Measurements from ENCODE around the gene GH2.
"Not testable (repeated sequence)": the region's sequence is repeated elsewhere in the genome, so short reads cannot be mapped to it uniquely, and the experiment has no call there.

GH2 gene

GRCh38 chr17:63873577-63873976 is 8.2 kb downstream of the GH2 start, which contains the start of gene CSH2:
Gene CSH2 (minus strand): TSS chr17:63873677. CDS start chr17:63873614, 63 bp downstream.
- DNase-seq = not testable (repeated sequence)

DNA sequence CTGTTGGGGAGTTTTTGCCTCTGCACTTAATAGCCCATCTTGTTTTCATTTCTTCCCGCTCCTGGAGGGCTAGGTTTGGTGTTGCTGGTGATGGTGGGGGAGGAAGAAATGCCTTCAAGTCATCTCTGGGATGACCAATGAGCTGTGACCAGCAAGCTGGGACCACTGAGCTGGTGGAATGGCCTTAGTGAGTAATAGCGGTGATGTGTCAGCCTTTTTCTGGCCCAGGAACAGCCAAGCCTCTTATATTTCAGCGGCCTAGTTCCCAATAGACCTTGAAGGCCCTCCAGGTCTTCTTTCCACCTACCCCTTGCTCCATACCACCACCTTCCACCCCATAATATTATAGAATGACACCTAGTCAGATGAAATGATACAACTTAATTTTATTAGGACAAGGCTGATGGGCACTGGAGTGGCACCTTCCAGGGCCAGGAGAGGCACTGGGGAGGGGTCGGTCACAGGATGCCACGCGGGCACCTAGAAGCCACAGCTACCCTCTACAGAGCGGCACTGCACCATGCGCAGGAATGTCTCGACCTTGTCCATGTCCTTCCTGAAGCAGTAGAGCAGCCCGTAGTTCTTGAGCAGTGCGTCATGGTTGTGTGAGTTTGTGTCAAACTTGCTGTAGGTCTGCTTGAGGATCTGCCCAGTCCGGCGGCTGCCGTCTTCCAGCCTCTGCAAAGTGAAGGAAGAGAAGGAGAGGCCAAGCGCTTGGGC is 9.9 kb downstream of the GH2 start:
- DNase-seq = not testable (repeated sequence)

GRCh38 chr17:63870292-63870665 is 11.5 kb downstream of the GH2 start:
- not testable (repeated sequence) for DNase-seq

GRCh38 chr17:63869491-63870291 is 12.1 kb downstream of the GH2 start:
- DNase-seq = not testable (repeated sequence)

GRCh38 chr17:63866625-63867024 is 15.1 kb downstream of the GH2 start:
- DNase-seq = peak in 1 of 4 experiments; percentile 25

GRCh38 chr17:63859257-63859656 is 22.5 kb downstream of the GH2 start:
- DNase-seq = no peak

GRCh38 chr17:63856425-63856824 is 25.3 kb downstream of the GH2 start:
- not testable (repeated sequence) for DNase-seq

DNA sequence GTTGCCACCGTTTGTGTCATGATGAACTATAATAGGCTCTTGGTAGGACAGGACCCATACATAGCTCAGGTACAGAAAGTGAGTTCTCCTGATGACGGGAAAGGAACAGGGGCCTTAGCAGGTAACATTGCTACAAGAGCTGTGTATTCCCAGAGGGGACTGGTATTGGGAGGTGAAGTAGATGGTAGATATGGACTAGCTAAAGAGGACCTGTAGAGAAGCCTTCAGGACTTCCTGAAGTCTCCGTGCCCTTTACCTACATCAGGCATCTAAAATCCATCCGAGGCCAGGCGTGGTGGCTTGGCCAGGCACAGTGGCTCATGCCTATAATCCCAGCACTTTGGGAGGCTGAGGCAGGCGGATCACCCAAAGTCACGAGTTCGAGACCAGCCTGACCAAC is 26.6 kb downstream of the GH2 start:
- no peak for DNase-seq

DNA sequence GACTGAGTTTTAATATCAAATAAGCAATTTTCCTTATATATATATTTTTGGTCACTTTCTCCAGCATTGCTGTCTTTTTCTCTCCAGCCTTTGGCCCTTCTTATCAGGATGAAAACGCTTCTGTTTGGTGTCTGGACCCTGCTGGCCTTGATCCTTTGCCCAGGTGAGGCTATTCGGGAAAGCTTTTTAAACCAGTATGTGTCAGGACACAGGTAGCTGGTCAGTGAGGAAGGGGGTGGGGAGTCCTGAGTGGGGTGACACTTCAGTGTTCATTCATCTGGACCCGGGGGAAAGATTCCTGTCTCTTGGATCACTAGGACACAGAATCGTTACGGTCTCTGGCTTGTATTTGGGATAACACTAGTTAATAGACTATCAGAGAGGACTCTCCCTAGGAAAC is 27.0 kb downstream of the GH2 start:
- no peak for DNase-seq

- no peak for DNase-seq
Observed at GRCh38 chr17:63853260-63853659, 28.5 kb downstream of the GH2 start.

- no peak for DNase-seq
Observed at GRCh38 chr17:63850401-63850800, 31.3 kb downstream of the GH2 start.

DNA sequence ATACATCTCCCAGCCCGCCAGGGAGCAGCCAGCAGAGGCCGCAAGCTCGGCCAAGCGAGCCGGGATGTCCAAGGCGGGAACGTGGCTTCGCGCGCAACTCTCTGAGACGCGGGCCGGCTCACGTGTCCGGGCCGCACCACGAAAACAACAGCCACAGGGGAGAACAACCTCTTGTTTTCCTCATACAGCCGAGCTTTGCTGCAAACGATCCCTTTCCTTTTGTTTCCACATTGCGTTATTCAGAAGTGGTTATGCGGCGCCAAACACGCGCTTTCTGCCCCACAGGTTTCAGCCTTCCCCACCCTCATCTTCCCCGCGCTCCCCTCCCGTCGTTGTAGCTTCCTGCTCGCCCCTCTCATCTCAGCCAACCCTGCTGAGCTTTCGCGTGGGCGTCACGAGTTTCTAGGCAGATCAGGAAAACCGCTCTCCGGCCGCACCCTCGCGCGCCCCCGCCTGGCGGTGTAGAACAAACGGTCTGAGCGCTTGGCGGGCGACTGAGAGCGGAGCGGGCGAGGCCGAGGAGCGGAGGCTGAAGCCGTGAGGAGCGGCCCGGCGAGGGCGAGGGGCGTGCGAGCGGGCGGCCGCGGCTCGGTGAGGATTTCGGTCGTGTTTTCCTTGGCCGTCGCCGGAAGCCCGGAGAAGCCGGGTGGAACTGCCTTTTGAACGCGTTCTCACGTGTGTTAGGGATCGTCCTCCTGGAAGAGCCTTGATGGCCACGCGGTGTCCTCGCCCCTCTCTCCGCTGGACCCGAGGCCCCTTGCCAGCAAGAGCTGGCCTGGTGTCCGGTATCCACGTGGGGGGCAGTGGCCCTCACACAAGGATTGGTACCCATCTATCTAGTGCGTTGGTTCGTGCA is 32.7 kb downstream of the GH2 start:
- peak; percentile 98 to 99 (median 98) for DNase-seq

DNA sequence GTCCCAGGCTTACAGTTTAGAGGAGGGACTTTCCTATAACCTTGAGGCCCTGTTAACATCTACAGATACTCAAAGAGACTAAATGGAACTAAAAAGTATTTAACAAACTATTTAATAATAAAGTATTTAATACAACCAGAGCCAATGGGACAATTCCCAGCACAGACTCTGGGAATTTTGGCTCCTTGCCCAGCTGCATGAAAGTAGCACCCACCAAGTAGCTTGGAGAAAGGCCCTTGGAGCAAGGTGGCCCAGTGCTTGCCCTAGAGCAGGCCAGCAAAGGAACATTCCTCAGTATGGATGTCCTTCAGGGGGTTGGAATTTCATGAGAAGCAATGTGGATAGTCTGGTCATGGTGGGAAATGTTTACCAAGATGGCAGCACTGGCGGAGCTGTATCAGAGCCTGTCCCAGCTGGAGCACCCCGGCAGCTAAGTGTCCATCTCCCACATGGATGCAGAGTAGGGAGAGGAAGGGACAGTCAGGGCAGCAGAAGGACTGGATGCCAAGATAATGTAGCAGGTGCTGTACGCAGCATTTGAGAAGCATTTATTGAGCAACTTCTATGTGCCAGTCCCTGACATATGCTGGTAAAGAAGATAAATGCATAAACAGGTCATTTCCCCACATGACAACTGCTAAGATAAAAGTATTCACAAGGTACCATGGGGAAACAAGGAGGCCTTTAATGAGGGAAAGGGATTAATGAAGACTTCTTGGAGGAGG is 34.1 kb downstream of the GH2 start:
- no peak for DNase-seq

- no peak for DNase-seq
Observed at GRCh38 chr17:63845509-63845908, 36.2 kb downstream of the GH2 start.

DNA sequence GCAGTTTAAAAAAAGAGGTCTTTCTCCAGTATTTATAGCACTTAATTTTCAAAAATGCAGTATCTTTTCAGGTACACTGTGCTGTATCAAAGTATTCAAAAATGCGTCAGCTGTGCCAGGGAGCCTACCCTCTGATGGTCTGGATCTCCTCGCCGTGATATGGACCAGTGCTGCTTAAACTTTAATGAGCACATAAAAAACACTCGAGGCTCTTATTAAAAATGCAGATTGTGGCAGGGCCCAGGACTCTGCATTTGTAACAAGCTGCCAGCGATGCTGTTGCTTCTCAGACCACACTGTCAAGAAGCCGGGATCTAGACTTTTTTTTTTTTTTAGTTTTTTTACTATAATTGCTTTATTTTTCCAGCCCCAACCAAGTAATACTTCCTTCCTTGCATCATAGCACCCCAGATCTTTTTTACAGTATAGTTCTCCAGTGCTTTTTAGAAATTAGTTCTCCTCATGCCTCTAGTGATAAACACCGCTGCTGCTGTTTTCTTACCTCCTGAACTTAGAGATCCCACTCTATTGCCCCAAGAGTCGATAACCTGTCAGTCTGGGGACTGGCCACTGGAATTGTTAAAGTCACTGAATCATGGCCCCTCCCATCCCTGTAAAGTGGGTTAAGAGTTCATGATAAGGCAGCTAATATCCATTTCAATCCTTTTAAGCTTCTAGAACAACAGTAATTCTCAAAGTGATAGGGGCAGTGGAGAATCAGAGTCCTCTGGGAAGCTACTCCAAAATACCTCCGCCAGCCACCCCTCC is 37.6 kb downstream of the GH2 start:
- DNase-seq = no peak

GRCh38 chr17:63843387-63843888 is 38.3 kb downstream of the GH2 start:
- DNase-seq = peak; percentile 74 to 88 (median 84)

- DNase-seq = peak; percentile 98 to 100 (median 99)
Observed at GRCh38 chr17:63842540-63843386, 39.0 kb downstream of the GH2 start, which contains the start of gene SMARCD2. Gene SMARCD2 (minus strand): TSS chr17:63842685. CDS start chr17:63842674, 11 bp downstream.

DNA sequence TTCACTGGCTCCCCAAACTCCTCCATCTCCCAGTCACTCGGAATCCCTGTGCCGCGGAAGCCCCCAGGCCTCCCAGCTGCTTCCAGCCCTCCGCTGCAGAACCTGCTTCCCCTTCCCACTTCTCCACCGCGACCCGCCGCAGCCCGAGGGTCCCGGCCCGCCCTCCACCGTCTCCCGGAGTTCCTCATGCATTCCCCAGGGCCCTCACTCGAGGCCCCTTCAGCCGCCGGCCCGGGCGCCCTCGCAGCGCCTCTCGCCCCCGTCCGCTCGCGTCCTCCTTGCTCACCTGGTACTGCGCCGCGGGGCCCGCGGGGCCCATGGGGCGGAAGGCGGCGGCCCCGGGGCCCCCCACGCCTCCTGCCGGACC is 39.6 kb downstream of the GH2 start:
- DNase-seq = peak in 3 of 4 experiments; percentile 15 to 56 (median 45)

DNA sequence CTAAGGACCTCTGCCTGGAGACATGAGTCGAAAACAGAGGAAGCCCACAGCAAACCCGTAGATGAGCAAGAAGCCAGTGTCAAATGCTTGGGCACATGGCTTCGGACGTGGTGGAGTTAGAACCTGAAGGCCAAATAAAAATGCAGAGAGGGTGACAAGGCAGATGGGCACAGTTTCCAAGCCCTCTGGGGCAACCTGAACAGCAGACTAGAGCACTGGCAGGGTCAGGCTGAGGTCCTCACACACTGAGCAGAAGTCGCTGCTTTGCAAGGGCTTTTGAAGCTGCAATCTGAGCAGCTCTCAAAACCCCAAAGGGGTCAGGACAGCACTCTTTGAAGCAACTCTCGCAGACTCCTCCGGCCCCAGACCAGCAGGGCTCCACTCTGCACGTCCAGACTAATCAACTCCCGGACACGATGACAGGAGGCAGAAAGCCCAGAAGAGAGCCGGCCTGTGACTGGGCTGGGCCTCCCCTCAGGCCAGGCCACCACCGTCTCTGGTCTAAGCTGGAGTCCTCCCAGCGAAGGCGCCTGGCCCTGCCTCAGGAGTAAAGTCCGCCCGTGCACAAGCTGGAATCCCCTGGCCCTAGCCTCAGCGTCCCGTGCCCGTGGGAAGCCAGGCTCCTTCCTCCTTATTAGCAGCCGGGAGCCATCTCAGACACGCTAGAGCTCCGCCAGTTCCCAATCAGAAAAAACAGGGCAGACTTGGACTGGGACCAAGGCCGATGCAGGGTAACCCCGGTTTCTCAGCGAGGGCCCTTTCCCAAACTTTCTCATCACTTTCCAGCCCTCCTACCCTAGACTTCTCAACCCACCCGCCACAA is 40.2 kb downstream of the GH2 start:
- DNase-seq = peak; percentile 49 to 81 (median 76)

Data from suppressor macrophage (primary cell).